Measurements from ENCODE around the gene LRRC56. TPM values are rescaled to one million over a fixed set of nuclear protein-coding genes. Genes with fewer than 3 reads are reported as not detected.

The LRRC56 gene
- total RNA-seq, 3 donors from 2014 or later = 0.16 to 1.6 (median 1.3) TPM

- Histone ChIP-seq H3K4me3 (no peak overlapping the region), H3K4me1 (no peaks in the 10 kb centered on the region), H3K36me3 (peaks cover under 1% of the 10 kb centered on the region), H3K27ac (no peak overlapping the region), H3K9me3 (no peaks in the 10 kb centered on the region), H3K27me3 (no peaks in the 10 kb centered on the region)
- intact Hi-C loops (cut with DNase I; ENCODE audit: low total_unique reads) = no loop called here
- DNase-seq (ENCODE audit: low spot score in 2 of 2) = no peak
- TF ChIP-seq CTCF (IDR thresholded peaks at IDR 0.05) (no peak), POLR2A (IDR thresholded peaks at IDR 0.05) (no peak), POLR2AphosphoS5 (IDR thresholded peaks at IDR 0.05) (no peak)
Measured at GRCh38 chr11:488992-489391, 48.3 kb upstream of the LRRC56 start.

- H3K36me3 ChIP-seq = peaks cover 6% of the 10 kb centered on the region
- no peaks in the 10 kb centered on the region for H3K4me1 ChIP-seq
- no peak for DNase-seq (ENCODE audit: low spot score in 2 of 2)
- TF ChIP-seq POLR2A (IDR thresholded peaks at IDR 0.05) = no peak
- no peak for TF ChIP-seq CTCF (IDR thresholded peaks at IDR 0.05)
- TF ChIP-seq POLR2AphosphoS5 (IDR thresholded peaks at IDR 0.05) = no peak
- intact Hi-C loops (cut with DNase I; ENCODE audit: low total_unique reads) = no loop called here
- H3K4me3 ChIP-seq = no peak overlapping the region
- no peaks in the 10 kb centered on the region for H3K27me3 ChIP-seq
- H3K27ac ChIP-seq = no peak overlapping the region
- H3K9me3 ChIP-seq = no peaks in the 10 kb centered on the region
Measured at GRCh38 chr11:489610-490185, 47.6 kb upstream of the LRRC56 start.

- intact Hi-C loops (cut with DNase I; ENCODE audit: low total_unique reads) = no loop called here
- no peak for TF ChIP-seq CTCF (IDR thresholded peaks at IDR 0.05)
- no peak for TF ChIP-seq POLR2AphosphoS5 (IDR thresholded peaks at IDR 0.05)
- TF ChIP-seq POLR2A (IDR thresholded peaks at IDR 0.05) = no peak
- Histone ChIP-seq H3K9me3 (no peaks in the 10 kb centered on the region), H3K4me3 (no peak overlapping the region), H3K4me1 (no peaks in the 10 kb centered on the region), H3K27me3 (no peaks in the 10 kb centered on the region), H3K27ac (no peak overlapping the region), H3K36me3 (peaks cover 6% of the 10 kb centered on the region)
- no peak for DNase-seq (ENCODE audit: low spot score in 2 of 2)
Measured at GRCh38 chr11:490186-490929, 47.0 kb upstream of the LRRC56 start.

GRCh38 chr11:490930-491260, 46.4 kb upstream of the LRRC56 start:
- intact Hi-C loops (cut with DNase I; ENCODE audit: low total_unique reads) = no loop called here
- DNase-seq (ENCODE audit: low spot score in 2 of 2) = no peak
- Histone ChIP-seq H3K4me3 (no peak overlapping the region), H3K4me1 (no peaks in the 10 kb centered on the region), H3K36me3 (peaks cover 6% of the 10 kb centered on the region), H3K27me3 (no peaks in the 10 kb centered on the region), H3K9me3 (no peaks in the 10 kb centered on the region), H3K27ac (no peak overlapping the region)
- TF ChIP-seq POLR2AphosphoS5 (IDR thresholded peaks at IDR 0.05) (no peak), CTCF (IDR thresholded peaks at IDR 0.05) (no peak), POLR2A (IDR thresholded peaks at IDR 0.05) (no peak)

- peaks cover 6% of the 10 kb centered on the region for H3K36me3 ChIP-seq
- TF ChIP-seq POLR2AphosphoS5 (IDR thresholded peaks at IDR 0.05) (no peak), POLR2A (IDR thresholded peaks at IDR 0.05) (no peak), CTCF (IDR thresholded peaks at IDR 0.05) (no peak)
- H3K9me3 ChIP-seq = no peaks in the 10 kb centered on the region
- no peaks in the 10 kb centered on the region for H3K27me3 ChIP-seq
- intact Hi-C loops (cut with DNase I; ENCODE audit: low total_unique reads) = no loop called here
- DNase-seq (ENCODE audit: low spot score in 2 of 2) = no peak
- no peaks in the 10 kb centered on the region for H3K4me1 ChIP-seq
- no peak overlapping the region for H3K4me3 ChIP-seq
- H3K27ac ChIP-seq = no peak overlapping the region
Measured at GRCh38 chr11:491358-491757, 46.0 kb upstream of the LRRC56 start.

All from breast epithelium (tissue), 4 donors.